T-helper 1 cell treated with Interleukin-12 subunit alpha and Interleukin-12 subunit beta and Interleukin-4 antibody, amounts not matched to agents 30 μg/mL and 1 μg/mL, for 36 hours (primary cell): ENCODE results near the gene AMOT.

Experiments
- H3K27ac Mint-ChIP-seq: one replicate; pipeline ENCODE4 v1.8.0; 2021; ENCODE audit warnings: mild to moderate bottlenecking, mixed read lengths
- H3K27me3 Mint-ChIP-seq: one replicate; pipeline ENCODE4 v1.8.0; 2021; ENCODE audit warnings: low read depth, mixed read lengths
- H3K36me3 Mint-ChIP-seq: one replicate; pipeline ENCODE4 v1.8.0; 2021; ENCODE audit warnings: low read depth, mixed read lengths
- H3K4me1 Mint-ChIP-seq: one replicate; pipeline ENCODE4 v1.8.0; 2021; ENCODE audit warnings: low read depth, mixed read lengths
- H3K4me3 Mint-ChIP-seq: one replicate; pipeline ENCODE4 v1.8.0; 2021; ENCODE audit warnings: mild to moderate bottlenecking, moderate library complexity, mixed read lengths
- H3K9me3 Mint-ChIP-seq: one replicate; pipeline ENCODE4 v1.8.0; 2021; ENCODE audit warnings: mixed read lengths

Gene AMOT

GRCh38 chrX:112851806-112852205 is 11.2 kb upstream of the AMOT start:
- H3K27ac Mint-ChIP-seq: no peak overlapping the region
- no peak overlapping the region for H3K4me3 Mint-ChIP-seq
- H3K4me1 Mint-ChIP-seq: peaks cover 23% of the 10 kb centered on the region
- H3K27me3 Mint-ChIP-seq: no peaks in the 10 kb centered on the region
- H3K36me3 Mint-ChIP-seq: no peaks in the 10 kb centered on the region
- H3K9me3 Mint-ChIP-seq: no peaks in the 10 kb centered on the region

GRCh38 chrX:112851161-112851779 is 10.6 kb upstream of the AMOT start:
- H3K4me1 Mint-ChIP-seq: peaks cover 23% of the 10 kb centered on the region
- no peak overlapping the region for H3K27ac Mint-ChIP-seq
- no peaks in the 10 kb centered on the region for H3K36me3 Mint-ChIP-seq
- H3K27me3 Mint-ChIP-seq: no peaks in the 10 kb centered on the region
- no peaks in the 10 kb centered on the region for H3K9me3 Mint-ChIP-seq
- H3K4me3 Mint-ChIP-seq: no peak overlapping the region

GRCh38 chrX:112849016-112849415 is 8.4 kb upstream of the AMOT start:
- H3K9me3 Mint-ChIP-seq: no peaks in the 10 kb centered on the region

GRCh38 chrX:112846782-112847181 is 6.2 kb upstream of the AMOT start:
- Mint-ChIP-seq H3K27me3 (no peaks in the 10 kb centered on the region), H3K9me3 (no peaks in the 10 kb centered on the region), H3K4me1 (peaks cover 24% of the 10 kb centered on the region), H3K36me3 (no peaks in the 10 kb centered on the region), H3K27ac (no peak overlapping the region), H3K4me3 (no peak overlapping the region)

More at GRCh38 chrX:112849016-112849415, 8.4 kb upstream of the AMOT start:
- H3K4me3 Mint-ChIP-seq: no peak overlapping the region
- H3K27me3 Mint-ChIP-seq: no peaks in the 10 kb centered on the region
- no peaks in the 10 kb centered on the region for H3K36me3 Mint-ChIP-seq
- no peak overlapping the region for H3K27ac Mint-ChIP-seq
- peaks cover 30% of the 10 kb centered on the region for H3K4me1 Mint-ChIP-seq

- Mint-ChIP-seq H3K27ac (no peak overlapping the region), H3K9me3 (no peaks in the 10 kb centered on the region), H3K27me3 (no peaks in the 10 kb centered on the region), H3K36me3 (no peaks in the 10 kb centered on the region), H3K4me1 (peaks cover 18% of the 10 kb centered on the region), H3K4me3 (no peak overlapping the region)
Measured at GRCh38 chrX:112846187-112846586, 5.6 kb upstream of the AMOT start.

- Mint-ChIP-seq H3K27ac (no peak overlapping the region), H3K4me1 (peaks cover 17% of the 10 kb centered on the region), H3K9me3 (no peaks in the 10 kb centered on the region), H3K4me3 (no peak overlapping the region), H3K36me3 (no peaks in the 10 kb centered on the region), H3K27me3 (peaks cover 8% of the 10 kb centered on the region)
Measured at GRCh38 chrX:112844250-112844649, 3.6 kb upstream of the AMOT start.

GRCh38 chrX:112841820-112842157 is 1.2 kb upstream of the AMOT start:
- H3K27ac Mint-ChIP-seq: no peak overlapping the region
- H3K9me3 Mint-ChIP-seq: no peaks in the 10 kb centered on the region
- H3K4me3 Mint-ChIP-seq: peak overlapping the region; percentile 59
- peaks cover 12% of the 10 kb centered on the region for H3K4me1 Mint-ChIP-seq
- H3K27me3 Mint-ChIP-seq: peaks cover 11% of the 10 kb centered on the region
- no peaks in the 10 kb centered on the region for H3K36me3 Mint-ChIP-seq

GRCh38 chrX:112841114-112841819 is 636 bp upstream of the AMOT start:
- Mint-ChIP-seq H3K36me3 (no peaks in the 10 kb centered on the region), H3K27ac (no peak overlapping the region), H3K27me3 (peaks cover 11% of the 10 kb centered on the region), H3K9me3 (no peaks in the 10 kb centered on the region), H3K4me1 (peaks cover 12% of the 10 kb centered on the region), H3K4me3 (peak overlapping the region; percentile 84)

GRCh38 chrX:112839856-112840255 is 775 bp downstream of the AMOT start:
- peak overlapping the region; percentile 27 for H3K27ac Mint-ChIP-seq
- H3K4me1 Mint-ChIP-seq: peaks cover 10% of the 10 kb centered on the region
- H3K27me3 Mint-ChIP-seq: peaks cover 11% of the 10 kb centered on the region
- no peaks in the 10 kb centered on the region for H3K36me3 Mint-ChIP-seq
- no peaks in the 10 kb centered on the region for H3K9me3 Mint-ChIP-seq
- H3K4me3 Mint-ChIP-seq: peak overlapping the region; percentile 84

GRCh38 chrX:112837531-112837930 is 3.1 kb downstream of the AMOT start:
- peaks cover 3% of the 10 kb centered on the region for H3K4me1 Mint-ChIP-seq
- H3K27ac Mint-ChIP-seq: no peak overlapping the region
- no peak overlapping the region for H3K4me3 Mint-ChIP-seq
- H3K9me3 Mint-ChIP-seq: no peaks in the 10 kb centered on the region
- no peaks in the 10 kb centered on the region for H3K36me3 Mint-ChIP-seq
- peaks cover 11% of the 10 kb centered on the region for H3K27me3 Mint-ChIP-seq

- H3K36me3 Mint-ChIP-seq: no peaks in the 10 kb centered on the region
- no peak overlapping the region for H3K4me3 Mint-ChIP-seq
- peaks cover 1% of the 10 kb centered on the region for H3K4me1 Mint-ChIP-seq
- H3K9me3 Mint-ChIP-seq: no peaks in the 10 kb centered on the region
- no peak overlapping the region for H3K27ac Mint-ChIP-seq
- H3K27me3 Mint-ChIP-seq: peaks cover 9% of the 10 kb centered on the region
Measured at GRCh38 chrX:112835019-112835418, 5.6 kb downstream of the AMOT start.

- Mint-ChIP-seq H3K9me3 (no peaks in the 10 kb centered on the region), H3K4me1 (no peaks in the 10 kb centered on the region), H3K36me3 (no peaks in the 10 kb centered on the region), H3K27ac (no peak overlapping the region), H3K4me3 (no peak overlapping the region), H3K27me3 (peaks cover 3% of the 10 kb centered on the region)
Measured at GRCh38 chrX:112834031-112834845, 6.4 kb downstream of the AMOT start.

GRCh38 chrX:112832481-112833095 is 8.0 kb downstream of the AMOT start:
- H3K36me3 Mint-ChIP-seq: no peaks in the 10 kb centered on the region
- no peaks in the 10 kb centered on the region for H3K9me3 Mint-ChIP-seq
- no peak overlapping the region for H3K27ac Mint-ChIP-seq
- peaks cover 3% of the 10 kb centered on the region for H3K27me3 Mint-ChIP-seq
- no peak overlapping the region for H3K4me3 Mint-ChIP-seq
- H3K4me1 Mint-ChIP-seq: no peaks in the 10 kb centered on the region

GRCh38 chrX:112830540-112830939 is 10.1 kb downstream of the AMOT start:
- Mint-ChIP-seq H3K27me3 (no peaks in the 10 kb centered on the region), H3K36me3 (no peaks in the 10 kb centered on the region), H3K9me3 (no peaks in the 10 kb centered on the region), H3K27ac (no peak overlapping the region), H3K4me1 (no peaks in the 10 kb centered on the region), H3K4me3 (no peak overlapping the region)
